Small intestine (tissue), 7 donors: ENCODE data around the gene NSG2. TPM values are rescaled to one million over a fixed set of nuclear protein-coding genes. Genes with fewer than 3 reads are reported as not detected.
"Not testable (repeated sequence)": the region's sequence is repeated elsewhere in the genome, so short reads cannot be mapped to it uniquely, and the experiment has no call there.

Source experiments
- DNase-seq, 2 donors: peaks; one replicate each; pipeline versions ENCODE4 v3.0.0 to v3.0.0-alpha.2; 2013
- FAIRE-seq: peaks from 2 replicates; lab custom pipeline; 2012; peaks lifted over from hg19 to GRCh38; lab: Jason Lieb, UNC
- H3K27ac ChIP-seq, 3 donors: one replicate each; pipeline ENCODE4 v1.5.1; 2013; ENCODE audit warnings: low read length in 2 of 3, mild to moderate bottlenecking in 2 of 3, control low read depth in 1 of 3, inconsistent platforms in 1 of 3, low read depth in 1 of 3, moderate library complexity in 1 of 3
- H3K27me3 ChIP-seq, 3 donors: one replicate each; pipeline ENCODE4 v1.6.1; 2013; ENCODE audit warnings: low read length in 3 of 3, inconsistent platforms in 1 of 3; ENCODE audit not compliant: control insufficient read depth in 3 of 3, insufficient read depth in 3 of 3
- H3K36me3 ChIP-seq, 3 donors: one replicate each; pipeline ENCODE4 v1.6.1; 2013; ENCODE audit warnings: low read length in 3 of 3, inconsistent platforms in 1 of 3, low read depth in 1 of 3, mild to moderate bottlenecking in 1 of 3, moderate library complexity in 1 of 3; ENCODE audit not compliant: control insufficient read depth in 3 of 3, insufficient read depth in 2 of 3
- H3K4me1 ChIP-seq, 3 donors: one replicate each; pipeline ENCODE4 v1.6.1; 2013; ENCODE audit warnings: low read length in 2 of 3, inconsistent platforms in 1 of 3, low read depth in 1 of 3, mild to moderate bottlenecking in 1 of 3, moderate library complexity in 1 of 3; ENCODE audit not compliant: control insufficient read depth in 3 of 3, insufficient read depth in 2 of 3
- H3K4me3 ChIP-seq, 3 donors: one replicate each; pipeline ENCODE4 v1.5.1; 2013; ENCODE audit warnings: low read length in 3 of 3, control low read depth in 1 of 3, inconsistent platforms in 1 of 3, low read depth in 1 of 3, mild to moderate bottlenecking in 1 of 3, moderate library complexity in 1 of 3
- H3K9me3 ChIP-seq, 2 donors: one replicate each; pipeline ENCODE4 v1.6.1; 2013; ENCODE audit warnings: low read depth in 1 of 2, low read length in 1 of 2; ENCODE audit not compliant: control insufficient read depth in 2 of 2, insufficient read depth in 1 of 2
- WGBS, 3 donors: extraction: QIAGEN DNeasy Blood & Tissue Kit; methylation state at CpG; one replicate each; pipeline ENCODE4 v1.1.7; 2013; 5-methylcytosine and 5-hydroxymethylcytosine counted together
- polyA plus RNA-seq, 4 donors: library from polyadenylated mRNA; stranded (reverse) in 3 of 4; unstranded in 1 of 4; fragments of 200-250 nt in 3 of 4; fragments of 120-200 nt in 1 of 4; gene quantifications; one replicate each; pipeline versions ENCODE4 v1.2.1 to v1.2.3, GENCODE V29; 2013
- donor health status: healthy with polysubstance abuse.
- donor health status: control.
- donor health status: control.
- donor health status: Bipolar disorder and iron deficiency.
- donor health status: healthy.

The NSG2 gene
- polyA plus RNA-seq, 4 donors = 0.81 to 22.7 (median 1.7) TPM; not detected in 1

- FAIRE-seq, H3K4me1 ChIP-seq: not testable (repeated sequence)
These were observed 25.2 kb upstream of the NSG2 start for GRCh38 chr5:174020069-174020927.

DNA sequence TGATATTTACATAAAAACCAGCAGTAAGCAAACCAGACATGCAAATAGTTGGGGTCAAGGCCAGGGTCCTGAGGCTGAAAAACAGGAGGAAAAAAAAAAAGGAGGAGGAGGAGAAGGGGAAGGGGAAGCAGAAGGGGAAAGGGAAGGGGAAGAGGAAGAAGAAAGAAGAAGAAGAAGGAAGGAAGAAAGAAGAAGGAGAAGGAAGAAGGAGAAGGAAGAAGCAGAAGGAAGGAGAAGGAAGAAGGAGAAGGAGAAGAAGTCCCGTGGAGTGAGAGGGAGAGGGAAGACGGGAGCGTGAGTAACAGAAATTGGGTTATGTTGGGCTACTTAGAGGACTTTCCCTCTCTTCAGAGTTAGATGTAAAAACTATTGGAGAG lies 24.6 kb upstream of the NSG2 start:
- Histone ChIP-seq H3K36me3 (no peaks in the 10 kb centered on the region), H3K27ac (no peak overlapping the region), H3K27me3 (peaks cover 0 to 5% (median 5%) of the 10 kb centered on the region in 3 donors), H3K4me1 (no peaks in the 10 kb centered on the region), H3K4me3 (no peak overlapping the region), H3K9me3 (no peaks in the 10 kb centered on the region)
- no peak for DNase-seq
- FAIRE-seq = no peak
- WGBS, 3 donors = 84 to 89% (median 86%) methylated on average over 3 of the region's 3 CpGs

More at GRCh38 chr5:174020069-174020927, 25.2 kb upstream of the NSG2 start:
- peak; percentile 19 to 53 for DNase-seq
- not testable (repeated sequence) for H3K4me3 ChIP-seq, H3K36me3 ChIP-seq, H3K27me3 ChIP-seq, H3K9me3 ChIP-seq, H3K27ac ChIP-seq
- 72 to 80% (median 78%) methylated on average over 11 to 16 of the region's 19 CpGs for WGBS, 3 donors

- H3K27me3 ChIP-seq = peaks cover 0 to 5% (median 5%) of the 10 kb centered on the region in 3 donors
- no peaks in the 10 kb centered on the region for H3K36me3 ChIP-seq
- DNase-seq (no peak), FAIRE-seq (no peak)
- H3K4me3 ChIP-seq = no peak overlapping the region
- no peaks in the 10 kb centered on the region for H3K9me3 ChIP-seq
- WGBS, 3 donors = 31 to 56% (median 37%) methylated on average over 4 of the region's 4 CpGs
- no peak overlapping the region for H3K27ac ChIP-seq
- no peaks in the 10 kb centered on the region for H3K4me1 ChIP-seq
These were observed 23.0 kb upstream of the NSG2 start for GRCh38 chr5:174022384-174023095.

GRCh38 chr5:174030286-174030685 lies 15.2 kb upstream of the NSG2 start:
- DNase-seq = no peak
- Histone ChIP-seq H3K4me3 (no peak overlapping the region), H3K27me3 (no peaks in the 10 kb centered on the region), H3K27ac (no peak overlapping the region), H3K9me3 (no peaks in the 10 kb centered on the region), H3K4me1 (no peaks in the 10 kb centered on the region), H3K36me3 (no peaks in the 10 kb centered on the region)
- FAIRE-seq = no peak
- 67 to 70% (median 69%) methylated on average over 2 of the region's 2 CpGs for WGBS, 3 donors

GRCh38 chr5:174044466-174045254 lies 846 bp upstream of the NSG2 start:
- Histone ChIP-seq H3K4me3 (no peak overlapping the region), H3K36me3 (no peaks in the 10 kb centered on the region), H3K27me3 (peaks cover 0 to 5% (median 4%) of the 10 kb centered on the region in 3 donors), H3K4me1 (no peaks in the 10 kb centered on the region), H3K27ac (no peak overlapping the region), H3K9me3 (no peaks in the 10 kb centered on the region)
- FAIRE-seq (no peak), DNase-seq (no peak)
- WGBS, 3 donors = 25 to 63% (median 44%) methylated on average over 6 of the region's 6 CpGs

GRCh38 chr5:174046558-174046957 lies 1.1 kb downstream of the NSG2 start:
- WGBS, 3 donors = 61 to 74% (median 69%) methylated on average over 5 of the region's 5 CpGs
- no peaks in the 10 kb centered on the region for H3K4me1 ChIP-seq

GRCh38 chr5:174047472-174048099 lies 2.1 kb downstream of the NSG2 start:
- no peaks in the 10 kb centered on the region for H3K36me3 ChIP-seq
- no peaks in the 10 kb centered on the region for H3K9me3 ChIP-seq
- no peaks in the 10 kb centered on the region for H3K4me1 ChIP-seq
- no peak for FAIRE-seq
- DNase-seq = no peak
- peaks cover 0 to 3% (median 0%) of the 10 kb centered on the region in 3 donors for H3K27me3 ChIP-seq
- H3K4me3 ChIP-seq = no peak overlapping the region
- WGBS, 3 donors = 60 to 72% (median 71%) methylated on average over 4 of the region's 4 CpGs
- H3K27ac ChIP-seq = no peak overlapping the region

More at GRCh38 chr5:174046558-174046957, 1.1 kb downstream of the NSG2 start:
- Histone ChIP-seq H3K36me3 (no peaks in the 10 kb centered on the region), H3K9me3 (no peaks in the 10 kb centered on the region), H3K27me3 (peaks cover 0 to 3% (median 0%) of the 10 kb centered on the region in 3 donors), H3K4me3 (no peak overlapping the region), H3K27ac (no peak overlapping the region)
- FAIRE-seq (no peak), DNase-seq (no peak)

GRCh38 chr5:174052636-174053035 lies 7.1 kb downstream of the NSG2 start:
- Histone ChIP-seq H3K27me3 (no peaks in the 10 kb centered on the region), H3K36me3 (no peaks in the 10 kb centered on the region), H3K9me3 (no peaks in the 10 kb centered on the region), H3K4me3 (no peak overlapping the region), H3K4me1 (no peaks in the 10 kb centered on the region), H3K27ac (no peak overlapping the region)
- no peak for DNase-seq
- FAIRE-seq = no peak
- 57 to 73% (median 71%) methylated on average over 5 of the region's 5 CpGs for WGBS, 3 donors
